ENCODE measurements around the gene UBN1.

The UBN1 gene

DNA sequence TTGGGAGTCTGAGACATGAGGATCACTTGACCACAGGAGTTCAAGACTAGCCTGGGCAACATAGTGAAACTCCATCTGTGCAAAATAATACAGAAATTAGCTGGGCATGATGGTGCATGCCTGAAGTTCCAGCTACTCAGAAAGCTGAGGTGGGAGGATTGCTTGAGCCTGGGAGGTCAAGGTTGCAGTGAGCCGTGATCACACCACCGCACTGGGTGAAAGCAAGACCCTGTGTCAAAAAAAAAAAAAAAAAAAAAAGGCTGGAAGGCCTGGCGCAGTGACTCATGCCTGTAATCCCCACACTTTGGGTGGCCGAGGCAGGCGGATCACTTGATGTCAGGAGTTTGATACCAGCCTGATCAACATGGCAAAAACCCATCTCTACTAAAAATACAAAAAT, 8.1 kb downstream of the UBN1 start:
- H3K27me3 ChIP-seq (ENCODE audit: insufficient read depth, low read depth, severe bottlenecking) = no peaks in the 10 kb centered on the region

DNA sequence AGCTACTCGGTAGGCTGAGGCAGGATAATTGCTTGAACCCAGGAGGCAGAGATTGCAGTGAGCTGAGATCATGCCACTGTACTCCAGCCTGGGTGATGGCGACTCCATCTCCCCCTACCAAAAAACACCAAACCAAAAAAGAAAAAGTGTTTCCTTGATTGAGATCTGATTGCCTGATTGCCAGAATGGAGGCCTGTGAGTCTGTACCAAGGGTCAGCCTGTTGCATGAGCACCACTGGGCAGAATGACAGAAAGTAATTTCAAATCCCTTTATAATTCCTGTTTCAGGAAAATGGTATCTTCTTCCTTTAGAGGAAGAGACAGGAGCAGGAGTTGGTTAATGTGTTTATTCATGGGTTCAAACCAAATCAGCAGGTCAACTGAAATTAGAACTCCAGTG, 8.5 kb downstream of the UBN1 start:
- Histone ChIP-seq H3K4me3 (ENCODE audit: low read depth, low read length) (no peak overlapping the region), H3K27me3 (ENCODE audit: insufficient read depth, low read depth, severe bottlenecking) (no peaks in the 10 kb centered on the region), H3K9me3 (ENCODE audit: severe bottlenecking) (no peaks in the 10 kb centered on the region), H3K36me3 (peaks cover 80% of the 10 kb centered on the region), H3K27ac (no peak overlapping the region)
- TF ChIP-seq, protein P1, sequence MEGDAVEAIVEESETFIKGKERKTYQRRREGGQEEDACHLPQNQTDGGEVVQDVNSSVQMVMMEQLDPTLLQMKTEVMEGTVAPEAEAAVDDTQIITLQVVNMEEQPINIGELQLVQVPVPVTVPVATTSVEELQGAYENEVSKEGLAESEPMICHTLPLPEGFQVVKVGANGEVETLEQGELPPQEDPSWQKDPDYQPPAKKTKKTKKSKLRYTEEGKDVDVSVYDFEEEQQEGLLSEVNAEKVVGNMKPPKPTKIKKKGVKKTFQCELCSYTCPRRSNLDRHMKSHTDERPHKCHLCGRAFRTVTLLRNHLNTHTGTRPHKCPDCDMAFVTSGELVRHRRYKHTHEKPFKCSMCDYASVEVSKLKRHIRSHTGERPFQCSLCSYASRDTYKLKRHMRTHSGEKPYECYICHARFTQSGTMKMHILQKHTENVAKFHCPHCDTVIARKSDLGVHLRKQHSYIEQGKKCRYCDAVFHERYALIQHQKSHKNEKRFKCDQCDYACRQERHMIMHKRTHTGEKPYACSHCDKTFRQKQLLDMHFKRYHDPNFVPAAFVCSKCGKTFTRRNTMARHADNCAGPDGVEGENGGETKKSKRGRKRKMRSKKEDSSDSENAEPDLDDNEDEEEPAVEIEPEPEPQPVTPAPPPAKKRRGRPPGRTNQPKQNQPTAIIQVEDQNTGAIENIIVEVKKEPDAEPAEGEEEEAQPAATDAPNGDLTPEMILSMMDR (IDR thresholded peaks at IDR 0.05; ENCODE audit: low read depth, low read length) = no peak
- no peak for DNase-seq

More for the DNA sequence above, 8.1 kb downstream of the UBN1 start:
- H3K36me3 ChIP-seq = peaks cover 77% of the 10 kb centered on the region
- TF ChIP-seq, protein P1 (IDR thresholded peaks at IDR 0.05; ENCODE audit: low read depth, low read length) = no peak
- DNase-seq = no peak
- H3K27ac ChIP-seq = no peak overlapping the region
- no peaks in the 10 kb centered on the region for H3K9me3 ChIP-seq (ENCODE audit: severe bottlenecking)
- H3K4me3 ChIP-seq (ENCODE audit: low read depth, low read length) = no peak overlapping the region

GRCh38 chr16:4859190-4859899, 12.1 kb downstream of the UBN1 start:
- TF ChIP-seq, protein P1 (IDR thresholded peaks at IDR 0.05; ENCODE audit: low read depth, low read length) = no peak
- Histone ChIP-seq H3K36me3 (peaks cover 88% of the 10 kb centered on the region), H3K9me3 (ENCODE audit: severe bottlenecking) (no peaks in the 10 kb centered on the region), H3K4me3 (ENCODE audit: low read depth, low read length) (no peak overlapping the region), H3K27ac (no peak overlapping the region), H3K27me3 (ENCODE audit: insufficient read depth, low read depth, severe bottlenecking) (no peaks in the 10 kb centered on the region)
- no peak for DNase-seq

DNA sequence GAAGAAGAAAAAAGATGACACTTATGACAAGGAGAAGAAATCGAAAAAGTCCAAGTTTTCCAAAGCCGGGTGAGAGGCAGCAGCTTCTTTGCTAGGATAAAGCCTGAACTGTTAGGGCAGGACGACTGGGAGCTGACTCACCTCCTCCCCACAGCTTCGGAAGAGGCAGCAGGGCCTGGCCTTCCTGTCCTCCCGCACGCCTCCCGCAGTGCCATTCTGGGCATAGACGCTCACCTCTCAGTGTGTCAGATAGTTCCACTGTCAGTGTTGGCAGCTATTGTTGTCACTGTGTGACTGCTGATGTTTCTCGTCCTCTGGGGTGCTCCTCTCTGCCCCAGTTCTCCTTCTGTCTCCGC, 12.6 kb downstream of the UBN1 start:
- no peak overlapping the region for H3K4me3 ChIP-seq (ENCODE audit: low read depth, low read length)
- no peaks in the 10 kb centered on the region for H3K27me3 ChIP-seq (ENCODE audit: insufficient read depth, low read depth, severe bottlenecking)
- no peak for DNase-seq
- TF ChIP-seq, protein P1 (IDR thresholded peaks at IDR 0.05; ENCODE audit: low read depth, low read length) = no peak
- H3K27ac ChIP-seq = no peak overlapping the region
- no peaks in the 10 kb centered on the region for H3K9me3 ChIP-seq (ENCODE audit: severe bottlenecking)
- peaks cover 87% of the 10 kb centered on the region for H3K36me3 ChIP-seq

- TF ChIP-seq, protein P1 (IDR thresholded peaks at IDR 0.05; ENCODE audit: low read depth, low read length) = no peak
- no peaks in the 10 kb centered on the region for H3K9me3 ChIP-seq (ENCODE audit: severe bottlenecking)
- H3K4me3 ChIP-seq (ENCODE audit: low read depth, low read length) = no peak overlapping the region
- no peak for DNase-seq
- peaks cover 78% of the 10 kb centered on the region for H3K36me3 ChIP-seq
- H3K27ac ChIP-seq = no peak overlapping the region
- no peaks in the 10 kb centered on the region for H3K27me3 ChIP-seq (ENCODE audit: insufficient read depth, low read depth, severe bottlenecking)
Observed at GRCh38 chr16:4860727-4861342, 13.6 kb downstream of the UBN1 start.
